Testis (tissue), 3 donors: Measurements from ENCODE around the gene UEVLD. TPM values are rescaled to one million over a fixed set of nuclear protein-coding genes. Genes with fewer than 3 reads are reported as not detected.

ENCODE experiments used
- DNase-seq: peaks from one replicate; pipeline ENCODE4 v3.0.0-alpha.2; 2019
- H3K27ac ChIP-seq, 2 donors: fragments of 200-600 bp; sonication (generic); one replicate each; pipeline ENCODE4 v1.5.1; 2019
- H3K27me3 ChIP-seq: fragments of 200-600 bp; sonication (generic); one replicate; pipeline ENCODE4 v1.5.1; 2019
- H3K36me3 ChIP-seq: fragments of 200-600 bp; sonication (generic); one replicate; pipeline ENCODE4 v1.5.1; 2017; ENCODE audit warnings: low read depth; ENCODE audit errors: missing control alignments
- H3K4me1 ChIP-seq: fragments of 200-600 bp; sonication (generic); one replicate; pipeline ENCODE4 v1.5.1; 2019
- H3K4me3 ChIP-seq, 2 donors: fragments of 200-600 bp; sonication (generic); one replicate each; pipeline ENCODE4 v1.5.1; 2017 to 2019
- H3K9me3 ChIP-seq: fragments of 200-600 bp; sonication (generic); one replicate; pipeline ENCODE4 v1.5.1; 2017
- POLR2A ChIP-seq: fragments of 450-650 bp; IDR thresholded peaks from one replicate; pipeline ENCODE4 v1.6.1; 2017; ENCODE audit warnings: antibody characterized with exemption, mild to moderate bottlenecking, moderate library complexity
- WGBS, 2 donors: methylation state at CpG; one replicate each; pipeline ENCODE4 v1.1.5; 2018; 5-methylcytosine and 5-hydroxymethylcytosine counted together
- intact Hi-C: fragments of 100-400 bp; cut with DNase I; formaldehyde crosslinking; loops from one replicate; pipeline ENCODE4 v1.15.1; 2023; ENCODE audit warnings: low total_unique reads
- polyA plus RNA-seq: library from polyadenylated mRNA; stranded (reverse); fragments of 350-450 nt; fragmentation: Illumina TruSeq; extraction: RNeasy Lipid Tissue Mini Kit (QIAGEN cat#74804); gene quantifications from one replicate; pipeline ENCODE4 v1.2.3, GENCODE V29; 2014; ENCODE audit warnings: low read depth, low replicate concordance; ENCODE audit not compliant: insufficient read depth
- total RNA-seq, 2 donors: library from RNA; depleted of rRNA; stranded (reverse); fragments of >200 nt; gene quantifications; one replicate each; pipeline ENCODE4 v1.2.3, GENCODE V29; 2016
- TF ChIP-seq, protein P1 (sequence below), 3 experiments: fragments of 450-650 bp in 2 of 3; fragments of 200-600 bp in 1 of 3; sonication (generic) in 1 of 3; IDR thresholded peaks; one replicate each; pipeline ENCODE4 v1.5.1; 2016 to 2019; ENCODE audit warnings: antibody characterized with exemption in 3 of 3, mild to moderate bottlenecking in 2 of 3, moderate library complexity in 1 of 3

UEVLD gene
- total and polyA plus RNA-seq, 3 donors from 2014 or later: 15.1 to 25.7 (median 21.9) TPM

DNA sequence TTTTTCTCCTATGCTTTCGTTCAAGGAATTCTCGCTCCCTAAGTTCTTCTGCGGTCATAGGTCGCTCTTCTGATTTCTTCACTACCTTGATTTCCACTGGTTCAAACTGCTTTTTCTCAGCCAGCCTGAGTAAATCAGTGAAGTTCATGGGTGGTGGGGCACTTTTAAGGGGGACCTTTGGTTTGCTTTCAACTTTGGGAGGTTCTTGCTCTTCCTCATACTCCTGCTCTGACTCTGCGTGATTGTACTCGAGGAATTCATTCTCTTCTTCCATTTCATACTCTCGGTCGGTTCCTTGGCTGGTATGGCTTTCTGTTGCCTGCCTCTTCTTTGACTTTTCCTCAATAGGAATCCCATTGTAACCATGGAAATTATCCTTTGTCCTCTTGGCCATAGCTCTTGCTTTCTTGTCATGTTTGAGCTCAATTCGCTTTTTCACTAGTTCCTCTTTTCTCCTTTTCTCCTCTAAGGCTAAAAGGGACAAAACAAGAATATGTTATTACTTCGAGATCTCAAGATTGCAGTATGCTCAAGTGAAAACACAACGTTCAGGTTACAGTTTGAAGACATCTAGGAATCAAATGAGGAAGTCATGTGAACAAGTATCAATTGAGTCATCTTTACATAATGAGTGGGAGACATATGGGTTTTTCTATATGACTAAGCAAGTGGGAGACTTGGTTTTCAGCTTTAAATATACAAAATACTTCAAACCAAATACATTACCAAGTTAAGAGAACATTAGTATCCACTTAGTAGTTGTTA, 27.3 kb upstream of the UEVLD start:
- Histone ChIP-seq H3K27ac (no peak overlapping the region), H3K36me3 (no peaks in the 10 kb centered on the region), H3K4me3 (no peak overlapping the region), H3K27me3 (no peaks in the 10 kb centered on the region), H3K4me1 (no peaks in the 10 kb centered on the region), H3K9me3 (no peaks in the 10 kb centered on the region)
- no peak for DNase-seq
- TF ChIP-seq, protein P1, sequence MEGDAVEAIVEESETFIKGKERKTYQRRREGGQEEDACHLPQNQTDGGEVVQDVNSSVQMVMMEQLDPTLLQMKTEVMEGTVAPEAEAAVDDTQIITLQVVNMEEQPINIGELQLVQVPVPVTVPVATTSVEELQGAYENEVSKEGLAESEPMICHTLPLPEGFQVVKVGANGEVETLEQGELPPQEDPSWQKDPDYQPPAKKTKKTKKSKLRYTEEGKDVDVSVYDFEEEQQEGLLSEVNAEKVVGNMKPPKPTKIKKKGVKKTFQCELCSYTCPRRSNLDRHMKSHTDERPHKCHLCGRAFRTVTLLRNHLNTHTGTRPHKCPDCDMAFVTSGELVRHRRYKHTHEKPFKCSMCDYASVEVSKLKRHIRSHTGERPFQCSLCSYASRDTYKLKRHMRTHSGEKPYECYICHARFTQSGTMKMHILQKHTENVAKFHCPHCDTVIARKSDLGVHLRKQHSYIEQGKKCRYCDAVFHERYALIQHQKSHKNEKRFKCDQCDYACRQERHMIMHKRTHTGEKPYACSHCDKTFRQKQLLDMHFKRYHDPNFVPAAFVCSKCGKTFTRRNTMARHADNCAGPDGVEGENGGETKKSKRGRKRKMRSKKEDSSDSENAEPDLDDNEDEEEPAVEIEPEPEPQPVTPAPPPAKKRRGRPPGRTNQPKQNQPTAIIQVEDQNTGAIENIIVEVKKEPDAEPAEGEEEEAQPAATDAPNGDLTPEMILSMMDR (IDR thresholded peaks at IDR 0.05): no peak
- no peak for TF ChIP-seq POLR2A
- intact Hi-C loops: no loop called here
- 89% methylated on average over 11 of the region's 11 CpGs for WGBS, 2 donors

DNA sequence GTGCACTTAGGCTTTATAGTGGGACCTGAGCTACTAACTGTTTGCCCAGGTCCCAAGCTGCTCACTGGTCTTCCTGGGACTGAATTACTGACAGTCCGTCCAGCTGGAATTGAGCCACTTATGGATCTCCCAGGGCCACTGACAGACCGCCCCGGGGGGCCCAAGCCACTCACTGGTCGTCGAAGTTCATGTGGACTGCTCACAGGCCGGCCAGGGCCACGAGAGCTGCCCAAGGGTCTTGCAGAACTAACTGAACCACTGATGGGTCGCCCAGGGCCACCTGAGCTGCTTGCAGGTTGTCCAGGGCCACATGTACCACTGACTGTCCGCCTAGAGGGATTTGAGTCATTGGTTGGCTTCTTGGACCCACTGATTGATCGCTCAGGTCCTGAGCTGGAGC, 26.1 kb upstream of the UEVLD start:
- 90 to 98% methylated on average over 4 to 10 of the region's 10 CpGs for WGBS, 2 donors
- H3K27ac ChIP-seq: no peak overlapping the region
- H3K9me3 ChIP-seq: no peaks in the 10 kb centered on the region
- TF ChIP-seq POLR2A: no peak
- TF ChIP-seq, protein P1 (IDR thresholded peaks at IDR 0.05): no peak
- no peaks in the 10 kb centered on the region for H3K4me1 ChIP-seq
- no peaks in the 10 kb centered on the region for H3K27me3 ChIP-seq
- H3K4me3 ChIP-seq: no peak overlapping the region
- no peaks in the 10 kb centered on the region for H3K36me3 ChIP-seq
- intact Hi-C loops: no loop called here
- DNase-seq: no peak

DNA sequence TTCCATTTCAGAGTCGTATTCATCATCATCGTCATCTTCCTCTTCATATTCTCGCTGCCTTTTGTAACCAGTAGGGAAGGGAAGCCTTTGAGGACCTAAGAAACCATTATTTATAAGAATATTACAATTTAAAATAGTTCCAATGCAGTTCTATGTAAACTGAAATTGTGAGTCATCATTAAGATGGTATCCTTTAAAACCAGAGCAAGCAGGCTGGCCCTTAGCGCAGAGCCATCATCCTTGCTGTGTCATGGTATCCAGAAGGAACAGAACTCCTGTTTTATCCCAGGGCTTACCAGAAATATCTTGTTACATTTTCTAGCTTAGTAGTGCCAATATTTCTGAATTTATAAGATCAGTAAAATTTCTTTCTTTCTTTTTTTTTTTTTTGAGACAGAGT, 23.9 kb upstream of the UEVLD start:
- no peak overlapping the region for H3K27ac ChIP-seq
- H3K4me1 ChIP-seq: peaks cover 7% of the 10 kb centered on the region
- WGBS, 2 donors: 96 to 98% methylated on average over 4 of the region's 4 CpGs
- no peaks in the 10 kb centered on the region for H3K36me3 ChIP-seq
- no peak overlapping the region for H3K4me3 ChIP-seq
- no peaks in the 10 kb centered on the region for H3K27me3 ChIP-seq
- intact Hi-C loops: no loop called here
- TF ChIP-seq, protein P1 (IDR thresholded peaks at IDR 0.05): no peak
- no peak for TF ChIP-seq POLR2A
- no peaks in the 10 kb centered on the region for H3K9me3 ChIP-seq
- no peak for DNase-seq

DNA sequence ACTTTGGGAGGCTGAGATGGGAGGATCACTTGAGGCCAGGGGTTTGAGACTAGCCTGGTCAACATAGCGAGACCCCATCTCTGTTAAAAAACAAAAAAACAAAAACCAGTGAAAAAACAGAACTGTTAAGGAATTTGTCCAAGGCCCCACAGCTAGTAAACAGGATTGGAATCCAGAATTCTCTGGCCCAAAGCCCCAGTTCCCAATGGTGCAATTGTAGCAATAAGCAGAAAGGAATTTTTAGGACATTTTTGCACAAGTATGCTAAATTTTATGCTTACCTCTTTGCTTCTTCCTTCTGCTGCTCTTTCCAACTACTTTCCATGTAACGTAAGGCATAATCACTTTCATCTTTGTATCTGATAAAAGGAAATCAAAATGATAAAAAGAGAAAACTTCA, 22.7 kb upstream of the UEVLD start:
- TF ChIP-seq, protein P1 (IDR thresholded peaks at IDR 0.05): no peak
- no peak for TF ChIP-seq POLR2A
- no peaks in the 10 kb centered on the region for H3K27me3 ChIP-seq
- H3K27ac ChIP-seq: no peak overlapping the region
- no peak overlapping the region for H3K4me3 ChIP-seq
- no peaks in the 10 kb centered on the region for H3K36me3 ChIP-seq
- H3K4me1 ChIP-seq: peaks cover 7% of the 10 kb centered on the region
- intact Hi-C loops: no loop called here
- 80 to 89% methylated on average over 2 of the region's 2 CpGs for WGBS, 2 donors
- no peaks in the 10 kb centered on the region for H3K9me3 ChIP-seq
- no peak for DNase-seq

DNA sequence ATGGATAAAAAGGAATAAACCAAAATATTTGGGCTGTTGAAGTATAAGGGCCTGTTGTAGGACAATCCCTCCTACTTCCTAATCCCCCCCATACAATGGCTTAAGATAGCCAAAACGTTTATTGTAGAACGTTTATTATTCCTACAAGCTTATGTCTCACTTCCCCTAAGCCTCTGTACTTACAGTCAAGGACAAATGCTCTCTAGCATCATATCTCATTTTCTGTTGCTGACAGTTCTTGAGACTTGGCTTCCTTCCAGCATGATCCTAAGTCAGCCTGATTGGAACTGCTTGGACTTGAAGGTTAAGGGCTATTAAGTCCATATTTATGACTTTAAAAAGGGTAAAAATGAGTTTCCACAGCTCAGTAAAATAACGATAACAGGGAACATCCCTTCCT, 19.8 kb upstream of the UEVLD start:
- no peaks in the 10 kb centered on the region for H3K36me3 ChIP-seq

More for the DNA sequence above, 19.8 kb upstream of the UEVLD start:
- H3K27me3 ChIP-seq: no peaks in the 10 kb centered on the region
- peaks cover 7% of the 10 kb centered on the region for H3K4me1 ChIP-seq
- TF ChIP-seq, protein P1 (IDR thresholded peaks at IDR 0.05): no peak
- no peak for TF ChIP-seq POLR2A
- peak; percentile 40 for DNase-seq
- no peak overlapping the region for H3K4me3 ChIP-seq
- H3K9me3 ChIP-seq: no peaks in the 10 kb centered on the region
- intact Hi-C loops: no loop called here
- 27 to 42% methylated on average over 3 of the region's 3 CpGs for WGBS, 2 donors
- H3K27ac ChIP-seq: no peak overlapping the region
